Endothelial cell of umbilical vein (primary cell): ENCODE measurements around the gene DGKI. TPM values are rescaled to one million over a fixed set of nuclear protein-coding genes. Genes with fewer than 3 reads are reported as not detected.

Experiments
- BruUV-seq: library from RNA; stranded (reverse); fragments of 400-500 nt; replicated peaks from 2 replicates; lab custom pipeline; 2021; lab: Mats Ljungman, UMichigan
- CTCF ChIA-PET: fragments of 300-600, 350-600 bp; sonication (Branson Sonifier 250); formaldehyde crosslinking; loops from one replicate; lab custom pipeline; 2021; ENCODE audit warnings: antibody characterized with exemption, inconsistent platforms; lab: Charles Lee
- POLR2A ChIA-PET: fragments of 300-600, 350-600 bp; sonication (Branson Sonifier 250); formaldehyde crosslinking; loops from one replicate; lab custom pipeline; 2021; ENCODE audit warnings: antibody characterized with exemption, inconsistent platforms; lab: Charles Lee
- DNase-seq: peaks from one replicate; pipeline ENCODE4 v3.0.0-alpha.2; 2011; ENCODE audit warnings: low read depth, low spot score
- FAIRE-seq: peaks from 2 replicates; lab custom pipeline; 2011; peaks lifted over from hg19 to GRCh38; lab: Jason Lieb, UNC
- H2AFZ ChIP-seq: 2 replicates; pipeline ENCODE4 v1.6.0; 2012; ENCODE audit warnings: low read depth, low read length, control low read depth, inconsistent platforms
- H3K27ac ChIP-seq: 2 replicates; pipeline ENCODE4 v1.5.1; 2011; ENCODE audit warnings: low read depth, mild to moderate bottlenecking, control low read depth, low read length, moderate library complexity; ENCODE audit not compliant: insufficient read depth
- H3K27me3 ChIP-seq, 2 experiments: 2 replicates each; pipeline versions ENCODE4 v1.6.0 to v1.6.1; 2011; ENCODE audit warnings: low read length in 2 of 2, mixed read lengths in 1 of 2; ENCODE audit not compliant: control insufficient read depth in 2 of 2, insufficient read depth in 2 of 2
- H3K36me3 ChIP-seq, 2 experiments: 2 replicates in 1 of 2; 3 replicates in 1 of 2; pipeline ENCODE4 v1.5.1; 2011; ENCODE audit warnings: low read length in 2 of 2, mild to moderate bottlenecking in 1 of 2, moderate library complexity in 1 of 2; ENCODE audit not compliant: control insufficient read depth in 2 of 2, insufficient read depth in 2 of 2; ENCODE audit errors: extremely low read depth in 1 of 2
- H3K4me1 ChIP-seq: 3 replicates; pipeline ENCODE4 v1.5.1; 2011; ENCODE audit warnings: mild to moderate bottlenecking, low read length; ENCODE audit not compliant: control insufficient read depth, insufficient read depth; ENCODE audit errors: extremely low read depth
- H3K4me2 ChIP-seq: 2 replicates; pipeline ENCODE4 v1.6.1; 2011; ENCODE audit warnings: low read length, control low read depth, mixed read lengths; ENCODE audit not compliant: insufficient read depth
- H3K4me3 ChIP-seq, 3 experiments: fragments of 200-600 bp in 1 of 3; sonication (generic), shearing (Covaris generic) in 1 of 3; replicated peaks in 1 of 3; 2 replicates each; pipeline ENCODE4 v1.5.1; 2011 to 2016; ENCODE audit warnings: control low read depth in 3 of 3, low read length in 3 of 3, mild to moderate bottlenecking in 2 of 3, inconsistent platforms in 1 of 3, low read depth in 1 of 3, moderate library complexity in 1 of 3; ENCODE audit not compliant: insufficient read depth in 1 of 3
- H3K79me2 ChIP-seq: 2 replicates; pipeline ENCODE4 v1.6.0; 2012; ENCODE audit warnings: low read length, inconsistent platforms; ENCODE audit not compliant: control insufficient read depth, insufficient read depth
- H3K9ac ChIP-seq: replicated peaks from 2 replicates; pipeline ENCODE3; 2011; ENCODE audit warnings: low read length, control low read depth; ENCODE audit not compliant: insufficient read depth; ENCODE audit errors: extremely low read depth
- H3K9me1 ChIP-seq: replicated peaks from 3 replicates; pipeline ENCODE4 v1.6.0; 2011; ENCODE audit warnings: mild to moderate bottlenecking, low read length; ENCODE audit not compliant: control insufficient read depth, insufficient read depth; ENCODE audit errors: extremely low read depth
- H3K9me3 ChIP-seq: replicated peaks from 2 replicates; pipeline ENCODE4 v1.5.1; 2012; ENCODE audit warnings: low read length, inconsistent platforms; ENCODE audit not compliant: control insufficient read depth, insufficient read depth
- H4K20me1 ChIP-seq: replicated peaks from 2 replicates; pipeline ENCODE3; 2011; ENCODE audit warnings: mild to moderate bottlenecking, low read length; ENCODE audit not compliant: control insufficient read depth, insufficient read depth; ENCODE audit errors: extremely low read depth
- EZH2 ChIP-seq: IDR thresholded peaks from 2 replicates; pipeline ENCODE4 v1.6.1; 2012; ENCODE audit warnings: borderline replicate concordance, low read depth, mild to moderate bottlenecking, moderate library complexity, low read length, inconsistent platforms; ENCODE audit not compliant: severe bottlenecking
- FOS ChIP-seq: IDR thresholded peaks from 2 replicates; pipeline ENCODE4 v1.6.1; 2011; ENCODE audit warnings: mild to moderate bottlenecking, low read length, moderate library complexity, borderline replicate concordance; ENCODE audit not compliant: insufficient read depth
- GATA2 ChIP-seq: IDR thresholded peaks from 2 replicates; pipeline ENCODE4 v1.7.0; 2011; ENCODE audit warnings: low read depth, mild to moderate bottlenecking, moderate library complexity, mixed read lengths, low read length; ENCODE audit not compliant: insufficient read length, insufficient read depth
- JUN ChIP-seq: IDR thresholded peaks from 2 replicates; pipeline ENCODE4 v1.6.1; 2011; ENCODE audit warnings: borderline replicate concordance, low read depth; ENCODE audit not compliant: insufficient read length, insufficient read depth
- MAX ChIP-seq: IDR thresholded peaks from 2 replicates; pipeline ENCODE4 v1.6.1; 2011; ENCODE audit not compliant: insufficient read depth, insufficient read length
- POLR2AphosphoS5 ChIP-seq: IDR thresholded peaks from 2 replicates; pipeline ENCODE4 v1.6.1; 2012; ENCODE audit warnings: low read depth, mild to moderate bottlenecking, control low read depth, low read length, moderate library complexity; ENCODE audit not compliant: insufficient read depth
- dilution Hi-C: fragments of 300-500 bp; cut with MboI; formaldehyde crosslinking; loops from one replicate; pipeline ENCODE4 v1.15.0; 2019; ENCODE audit warnings: low sequenced_read_pairs; ENCODE audit not compliant: extremely low pct_ligation_motif_present
- intact Hi-C: fragments of 100-400 bp; cut with micrococcal nuclease; formaldehyde crosslinking; loops from one replicate; pipeline ENCODE4 v1.10.0; 2022
- polyA plus RNA-seq, 4 experiments: library from polyadenylated mRNA; depleted of rRNA in 3 of 4; stranded (reverse) in 3 of 4; unstranded in 1 of 4; fragments of >200 nt; gene quantifications; 2 replicates each; pipeline versions ENCODE4 v1.2.1 to v1.2.3, GENCODE V29; 2011 to 2012; ENCODE audit warnings: missing spikeins in 1 of 4
- total RNA-seq: library from RNA; stranded (reverse); gene quantifications from 2 replicates; pipeline ENCODE4 v1.2.3, GENCODE V29; 2021

The DGKI gene
- total and polyA plus RNA-seq, 2 donors (not counting 3 experiments of a cell fraction or from before 2014, with no cell fraction given): 0.11 to 0.51 TPM

- dilution Hi-C loops: no loop called here
- CTCF ChIA-PET: interaction anchor here (0.6 to 6.3 kb wide), 12 partner anchors 12 to 276 kb away, joined by 3 to 31 read pairs (median 3); no protein-coding TSS in a partner anchor
Measured at GRCh38 chr7:137882261-137882668, 35.5 kb upstream of the DGKI start.

GRCh38 chr7:137881607-137882260 lies 35.0 kb upstream of the DGKI start:
- intact Hi-C loops (no loop called here), dilution Hi-C loops (no loop called here)
- Histone ChIP-seq H4K20me1 (no peaks in the 10 kb centered on the region), H3K36me3 (peaks cover 15 to 44% of the 10 kb centered on the region in 2 experiments), H3K79me2 (no peaks in the 10 kb centered on the region), H3K4me3 (no peak overlapping the region), H3K9me3 (no peaks in the 10 kb centered on the region), H3K4me2 (no peak overlapping the region), H3K9ac (no peak overlapping the region), H3K27ac (no peak overlapping the region), H2AFZ (no peak overlapping the region), H3K27me3 (no peaks in the 10 kb centered on the region), H3K4me1 (peaks cover 8% of the 10 kb centered on the region), H3K9me1 (no peaks in the 10 kb centered on the region)
- BruUV-seq: no TSS peak
- TF ChIP-seq EZH2 (no peak), GATA2 (no peak), POLR2AphosphoS5 (no peak)
- DNase-seq (no peak), FAIRE-seq (no peak)
- CTCF ChIA-PET: interaction anchor here (0.6 to 6.3 kb wide), 11 partner anchors 11 to 276 kb away, joined by 3 to 31 read pairs (median 3); no protein-coding TSS in a partner anchor
- POLR2A ChIA-PET: no interaction called here

More at GRCh38 chr7:137882261-137882668, 35.5 kb upstream of the DGKI start:
- Histone ChIP-seq H3K9ac (no peak overlapping the region), H3K27ac (peak overlapping the region; percentile 5), H3K9me1 (no peaks in the 10 kb centered on the region), H4K20me1 (no peaks in the 10 kb centered on the region), H2AFZ (no peak overlapping the region), H3K4me1 (peaks cover 8% of the 10 kb centered on the region), H3K9me3 (no peaks in the 10 kb centered on the region), H3K4me2 (no peak overlapping the region), H3K27me3 (no peaks in the 10 kb centered on the region), H3K4me3 (no peak overlapping the region), H3K79me2 (no peaks in the 10 kb centered on the region), H3K36me3 (peaks cover 15 to 43% of the 10 kb centered on the region in 2 experiments)
- peak; percentile 48 for DNase-seq
- TF ChIP-seq FOS (peak; percentile 81), JUN (peak; percentile 40), MAX (no peak)
- no TSS peak for BruUV-seq
- POLR2A ChIA-PET: no interaction called here
- peak; percentile 77 for FAIRE-seq
- intact Hi-C loops: no loop called here
